Stomach (tissue), 9 donors: ENCODE data around the gene HECW1. TPM values are rescaled to one million over a fixed set of nuclear protein-coding genes. Genes with fewer than 3 reads are reported as not detected.

Source experiments
- DNase-seq, 2 donors: peaks; one replicate each; pipeline versions ENCODE4 v3.0.0 to v3.0.0-alpha.2; 2013 to 2019
- H3K27ac ChIP-seq, 5 donors: fragments of 200-600 bp in 4 of 5; sonication (generic) in 4 of 5; one replicate each; pipeline ENCODE4 v1.5.1; 2013 to 2019; ENCODE audit warnings: mild to moderate bottlenecking in 1 of 5, moderate library complexity in 1 of 5
- H3K27me3 ChIP-seq, 3 donors: fragments of 200-600 bp; sonication (generic); one replicate each; pipeline ENCODE4 v1.5.1; 2017 to 2019; ENCODE audit warnings: mixed run types in 1 of 3
- H3K36me3 ChIP-seq, 4 donors: fragments of 200-600 bp; sonication (generic); 1 replicate in 3 of 4; 2 replicates in 1 of 4; pipeline ENCODE4 v1.5.1; 2016 to 2019
- H3K4me1 ChIP-seq, 4 donors: fragments of 200-600 bp; sonication (generic); one replicate each; pipeline ENCODE4 v1.5.1; 2016 to 2019
- H3K4me3 ChIP-seq, 4 donors: fragments of 200-600 bp; sonication (generic) in 3 of 4; one replicate each; pipeline ENCODE4 v1.5.1; 2016 to 2019; ENCODE audit warnings: mild to moderate bottlenecking in 1 of 4
- H3K9me3 ChIP-seq, 4 donors: fragments of 200-600 bp; sonication (generic); one replicate each; pipeline ENCODE4 v1.5.1; 2016 to 2019
- EP300 ChIP-seq: sonication (generic); formaldehyde crosslinking; IDR thresholded peaks from one replicate; pipeline ENCODE4 v1.6.1; 2017; ENCODE audit warnings: antibody characterized with exemption
- POLR2A ChIP-seq, 4 donors: fragments of 450-650 bp; IDR thresholded peaks; one replicate each; pipeline ENCODE4 v1.6.1; 2016; ENCODE audit warnings: antibody characterized with exemption in 4 of 4, control low read depth in 2 of 4, mild to moderate bottlenecking in 1 of 4, moderate library complexity in 1 of 4
- POLR2AphosphoS5 ChIP-seq, 3 donors: sonication (generic); formaldehyde crosslinking; IDR thresholded peaks; one replicate each; pipeline ENCODE4 v1.6.1; 2016; ENCODE audit warnings: antibody characterized with exemption in 3 of 3
- WGBS, 5 donors: extraction: QIAGEN DNeasy Blood & Tissue Kit in 3 of 5; methylation state at CpG; one replicate each; pipeline versions ENCODE4 v1.1.5 to v1.1.7; 2013 to 2018; 5-methylcytosine and 5-hydroxymethylcytosine counted together
- intact Hi-C: fragments of 100-400 bp; cut with DNase I; formaldehyde crosslinking; loops from one replicate; pipeline ENCODE4 v1.15.1; 2023; ENCODE audit warnings: low total_unique reads
- polyA plus RNA-seq, 3 donors: library from polyadenylated mRNA; stranded (reverse); fragments of 200-250 nt; gene quantifications; one replicate each; pipeline ENCODE4 v1.2.3, GENCODE V29; 2013
- total RNA-seq, 5 donors: library from RNA; depleted of rRNA; stranded (reverse); fragments of >200 nt; gene quantifications; one replicate each; pipeline versions ENCODE4 v1.1.0 to v1.2.3, GENCODE V29; 2014 to 2016
- TF ChIP-seq, protein P1 (sequence below), 7 experiments: fragments of 450-650 bp in 4 of 7; fragments of 200-600 bp in 3 of 7; sonication (generic) in 3 of 7; IDR thresholded peaks; one replicate each; pipeline ENCODE4 v1.5.1; 2016 to 2019; ENCODE audit warnings: antibody characterized with exemption in 7 of 7, control low read depth in 2 of 7, mild to moderate bottlenecking in 1 of 7
- donor health status: healthy with polysubstance abuse.
- donor health status: Bipolar disorder and iron deficiency.
- donor health status: healthy.

Gene HECW1
- total and polyA plus RNA-seq, 8 donors, result 0.29 to 11.1 (median 1.4) TPM; not detected in 1

DNA sequence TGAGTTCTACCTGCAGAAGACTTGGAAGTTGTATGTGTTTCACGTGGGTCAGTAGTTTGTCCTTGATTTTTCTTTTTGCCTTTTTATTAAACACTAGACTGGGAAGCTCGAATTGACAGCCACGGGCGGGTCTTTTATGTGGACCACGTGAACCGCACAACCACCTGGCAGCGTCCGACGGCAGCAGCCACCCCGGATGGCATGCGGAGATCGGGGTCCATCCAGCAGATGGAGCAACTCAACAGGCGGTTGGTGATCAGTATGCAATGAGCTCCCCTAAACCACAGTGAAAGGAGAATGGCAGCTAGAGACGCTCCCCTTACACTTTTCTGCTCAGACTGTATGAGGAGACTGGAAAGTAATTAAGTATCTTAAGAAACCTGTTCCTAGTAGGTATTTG, 343.8 kb downstream of the HECW1 start:
- DNase-seq, result no peak
- 73 to 84% (median 80%) methylated on average over 14 of the region's 14 CpGs for WGBS, 5 donors
- Histone ChIP-seq H3K4me3 (no peak overlapping the region), H3K27ac (no peak overlapping the region), H3K36me3 (no peaks in the 10 kb centered on the region), H3K4me1 (peaks cover 0 to 1% (median 0%) of the 10 kb centered on the region in 4 donors), H3K27me3 (peaks cover 0 to 3% (median 0%) of the 10 kb centered on the region in 3 donors), H3K9me3 (no peaks in the 10 kb centered on the region)
- intact Hi-C loops, result no loop called here
- TF ChIP-seq POLR2AphosphoS5 (IDR thresholded peaks at IDR 0.05), result no peak
- no peak for TF ChIP-seq EP300
- no peak for TF ChIP-seq POLR2A (IDR thresholded peaks at IDR 0.05)
- TF ChIP-seq, protein P1, sequence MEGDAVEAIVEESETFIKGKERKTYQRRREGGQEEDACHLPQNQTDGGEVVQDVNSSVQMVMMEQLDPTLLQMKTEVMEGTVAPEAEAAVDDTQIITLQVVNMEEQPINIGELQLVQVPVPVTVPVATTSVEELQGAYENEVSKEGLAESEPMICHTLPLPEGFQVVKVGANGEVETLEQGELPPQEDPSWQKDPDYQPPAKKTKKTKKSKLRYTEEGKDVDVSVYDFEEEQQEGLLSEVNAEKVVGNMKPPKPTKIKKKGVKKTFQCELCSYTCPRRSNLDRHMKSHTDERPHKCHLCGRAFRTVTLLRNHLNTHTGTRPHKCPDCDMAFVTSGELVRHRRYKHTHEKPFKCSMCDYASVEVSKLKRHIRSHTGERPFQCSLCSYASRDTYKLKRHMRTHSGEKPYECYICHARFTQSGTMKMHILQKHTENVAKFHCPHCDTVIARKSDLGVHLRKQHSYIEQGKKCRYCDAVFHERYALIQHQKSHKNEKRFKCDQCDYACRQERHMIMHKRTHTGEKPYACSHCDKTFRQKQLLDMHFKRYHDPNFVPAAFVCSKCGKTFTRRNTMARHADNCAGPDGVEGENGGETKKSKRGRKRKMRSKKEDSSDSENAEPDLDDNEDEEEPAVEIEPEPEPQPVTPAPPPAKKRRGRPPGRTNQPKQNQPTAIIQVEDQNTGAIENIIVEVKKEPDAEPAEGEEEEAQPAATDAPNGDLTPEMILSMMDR (IDR thresholded peaks at IDR 0.05), result no peak

DNA sequence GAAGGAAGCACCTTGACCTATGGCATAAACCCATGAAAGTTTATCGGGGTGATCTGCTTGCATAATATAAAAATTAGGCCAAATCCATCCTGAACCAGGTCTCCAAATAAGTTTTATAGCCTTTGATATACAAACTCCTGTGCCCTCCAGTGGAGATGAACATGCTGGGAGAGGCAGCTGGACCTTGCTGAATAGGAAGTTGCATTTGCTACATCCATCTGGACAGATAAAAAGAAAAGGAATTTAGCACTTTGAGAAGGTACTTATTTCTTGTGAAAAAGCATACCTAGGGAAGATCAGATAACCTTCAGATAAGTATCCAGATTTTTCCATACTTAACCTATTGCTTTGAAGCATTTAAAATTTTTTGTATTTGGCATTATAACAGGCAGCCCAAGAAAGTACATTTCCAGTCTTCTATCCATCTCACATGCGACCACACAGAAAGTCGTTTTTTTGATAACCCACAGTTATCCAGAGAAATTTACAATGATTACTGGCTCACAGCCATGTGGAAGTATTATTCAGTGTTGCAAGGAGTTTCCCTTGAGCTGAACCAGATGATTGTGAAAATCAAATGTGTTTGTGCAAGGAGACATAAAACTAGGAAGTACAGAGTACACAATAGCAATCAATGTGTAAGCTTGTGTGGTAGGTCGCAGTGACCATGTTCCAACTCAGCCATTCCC, 346.0 kb downstream of the HECW1 start:
- no peak for TF ChIP-seq POLR2AphosphoS5 (IDR thresholded peaks at IDR 0.05)
- TF ChIP-seq, protein P1 (IDR thresholded peaks at IDR 0.05), result no peak
- no peak for TF ChIP-seq EP300
- TF ChIP-seq POLR2A (IDR thresholded peaks at IDR 0.05), result no peak
- no peaks in the 10 kb centered on the region for H3K36me3 ChIP-seq
- WGBS, 5 donors, result 49 to 59% (median 53%) methylated on average over 4 of the region's 4 CpGs
- no peak for DNase-seq
- intact Hi-C loops, result no loop called here
- no peak overlapping the region for H3K4me3 ChIP-seq
- no peaks in the 10 kb centered on the region for H3K9me3 ChIP-seq
- H3K4me1 ChIP-seq, result peaks cover 0 to 20% (median 0%) of the 10 kb centered on the region in 4 donors
- H3K27ac ChIP-seq, result no peak overlapping the region
- H3K27me3 ChIP-seq, result no peaks in the 10 kb centered on the region

DNA sequence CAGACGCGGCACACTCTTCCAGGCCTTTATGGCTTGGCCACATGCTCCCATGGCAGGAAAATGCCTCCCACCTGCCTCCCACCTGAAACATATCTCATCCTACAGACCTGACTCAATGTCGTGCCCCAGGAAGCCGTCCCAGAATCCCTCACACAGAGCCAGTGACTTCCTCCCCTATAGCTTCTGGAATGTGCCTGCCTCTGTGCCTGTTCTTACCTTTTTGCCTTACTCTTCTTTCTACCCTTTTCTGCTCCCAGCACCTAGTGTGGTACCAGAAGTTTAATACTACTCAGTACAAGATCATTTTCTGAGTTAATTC, 346.5 kb downstream of the HECW1 start:
- no peaks in the 10 kb centered on the region for H3K36me3 ChIP-seq
- no peak overlapping the region for H3K27ac ChIP-seq
- H3K9me3 ChIP-seq, result no peaks in the 10 kb centered on the region
- H3K4me1 ChIP-seq, result peaks cover 0 to 20% (median 0%) of the 10 kb centered on the region in 4 donors
- intact Hi-C loops, result no loop called here
- TF ChIP-seq POLR2AphosphoS5 (IDR thresholded peaks at IDR 0.05), result no peak
- no peak for TF ChIP-seq POLR2A (IDR thresholded peaks at IDR 0.05)
- TF ChIP-seq EP300, result no peak
- TF ChIP-seq, protein P1 (IDR thresholded peaks at IDR 0.05), result no peak
- 66 to 84% (median 75%) methylated on average over 4 of the region's 4 CpGs for WGBS, 5 donors
- no peak overlapping the region for H3K4me3 ChIP-seq
- no peaks in the 10 kb centered on the region for H3K27me3 ChIP-seq
- no peak for DNase-seq

DNA sequence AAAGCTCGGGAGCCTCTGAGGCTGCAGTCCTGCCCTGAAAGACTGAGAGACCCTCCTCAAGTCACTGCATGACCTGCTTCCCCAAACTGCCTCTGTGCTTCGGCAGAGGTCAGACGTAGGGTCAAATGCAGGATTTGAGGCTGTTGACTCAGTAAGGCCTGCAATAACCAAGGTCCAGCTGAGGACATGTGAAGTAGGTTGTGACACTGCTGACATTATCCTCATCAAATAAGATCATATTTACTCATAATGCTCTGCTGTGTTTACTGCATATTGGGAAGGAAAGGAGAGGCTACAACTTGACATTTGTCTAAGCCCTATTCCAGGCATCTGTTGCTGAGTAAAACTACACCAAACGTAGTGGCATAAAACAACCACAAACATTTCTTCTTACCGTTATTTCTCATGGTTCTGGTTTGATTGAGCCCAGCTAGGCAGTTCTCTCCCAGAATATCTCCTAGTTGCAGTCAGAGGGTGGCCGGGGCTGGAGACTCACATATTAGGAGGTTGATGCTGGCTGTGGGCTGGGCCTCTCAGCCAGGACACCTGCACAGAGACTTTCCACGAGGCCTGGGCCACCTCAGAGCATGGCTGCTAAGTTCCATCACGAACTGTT, 348.4 kb downstream of the HECW1 start:
- H3K36me3 ChIP-seq, result no peaks in the 10 kb centered on the region
- H3K27me3 ChIP-seq, result no peaks in the 10 kb centered on the region
- no peak overlapping the region for H3K4me3 ChIP-seq
- no peak overlapping the region for H3K27ac ChIP-seq
- no peaks in the 10 kb centered on the region for H3K9me3 ChIP-seq
- no peak for DNase-seq
- TF ChIP-seq, protein P1 (IDR thresholded peaks at IDR 0.05), result no peak
- TF ChIP-seq POLR2AphosphoS5 (IDR thresholded peaks at IDR 0.05) (no peak), POLR2A (IDR thresholded peaks at IDR 0.05) (no peak), EP300 (no peak)
- peaks cover 0 to 20% (median 0%) of the 10 kb centered on the region in 4 donors for H3K4me1 ChIP-seq
- intact Hi-C loops, result no loop called here
- WGBS, 5 donors, result 68 to 78% (median 73%) methylated on average over 8 of the region's 8 CpGs
